GM12872 (cell line): ENCODE data around the gene CNOT10.

Experiments used
- CTCF ChIP-seq: IDR thresholded peaks from 3 replicates; pipeline ENCODE4 v1.5.1; 2011; ENCODE audit warnings: low read depth, mild to moderate bottlenecking, low read length, moderate library complexity; ENCODE audit not compliant: insufficient read depth

Gene CNOT10

DNA sequence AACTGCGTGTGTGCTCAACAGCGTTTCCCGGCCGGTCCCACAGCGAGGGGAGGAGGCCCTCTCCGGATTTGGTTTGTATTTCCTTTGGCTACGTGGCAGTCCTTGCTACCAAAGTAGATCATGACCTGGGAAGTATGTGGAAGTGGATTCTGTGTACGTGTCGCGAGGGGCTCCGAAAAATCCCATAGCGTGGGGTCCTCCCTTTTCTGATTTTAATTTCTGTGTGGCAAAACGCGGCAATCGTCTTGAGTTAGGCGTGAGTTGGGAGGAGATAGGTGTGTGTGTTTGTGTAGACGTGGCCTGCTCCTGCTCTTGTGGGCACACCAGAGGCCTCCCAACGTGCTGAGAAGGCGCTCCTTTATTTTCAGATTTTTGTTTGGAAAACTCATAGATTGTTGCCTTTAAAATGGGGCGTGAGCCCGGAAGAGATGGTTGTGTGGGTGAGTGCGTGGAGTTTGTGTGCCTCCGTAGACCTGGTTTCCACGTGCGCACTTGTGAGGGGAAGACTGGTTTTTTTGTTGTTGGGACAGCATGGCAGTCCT is 134.1 kb downstream of the CNOT10 start:
- no peak for TF ChIP-seq CTCF

DNA sequence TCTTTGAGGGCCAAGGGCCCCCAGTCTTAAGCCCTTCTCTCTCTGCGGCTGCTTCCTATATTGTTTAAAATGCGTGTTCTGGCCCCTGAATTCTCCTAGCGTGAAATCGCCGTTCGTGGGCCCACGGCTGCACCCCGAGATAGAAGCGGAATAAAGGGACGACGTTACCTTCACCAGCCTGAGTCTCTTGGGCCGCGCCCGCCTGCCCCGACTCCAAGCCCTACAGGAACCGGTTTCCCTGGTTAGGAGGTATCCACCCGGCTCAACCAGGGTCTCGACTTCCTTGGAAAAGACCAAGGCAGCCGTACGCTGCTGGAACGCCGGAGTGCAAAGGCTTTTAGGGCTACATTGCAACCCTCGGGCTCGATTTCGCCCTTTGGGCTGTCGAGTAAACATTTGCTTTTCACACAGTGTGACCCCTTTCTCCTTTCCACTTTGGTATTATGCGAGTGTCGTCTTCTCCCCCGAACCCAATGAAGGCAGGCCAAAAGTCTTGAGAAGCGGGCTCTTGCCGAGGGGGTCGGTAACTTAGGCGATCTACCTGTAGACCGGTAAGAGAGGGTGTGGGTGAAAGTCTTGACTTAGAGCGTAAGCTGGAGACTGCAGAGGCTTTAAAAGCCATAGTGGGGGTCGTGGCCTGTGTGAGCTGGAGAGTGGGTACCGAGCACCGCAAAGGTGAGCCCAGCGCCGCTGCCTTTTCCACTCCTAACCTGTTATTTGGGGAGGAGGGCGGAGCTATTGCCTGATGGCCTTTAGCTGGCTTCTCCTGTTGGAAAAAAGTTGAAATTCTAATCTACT is 134.8 kb downstream of the CNOT10 start:
- no peak for TF ChIP-seq CTCF

- TF ChIP-seq CTCF = no peak
These were observed 135.4 kb downstream of the CNOT10 start for GRCh38 chr3:32820430-32820829.

- TF ChIP-seq CTCF = no peak
These were observed 136.1 kb downstream of the CNOT10 start for GRCh38 chr3:32820971-32821685.

DNA sequence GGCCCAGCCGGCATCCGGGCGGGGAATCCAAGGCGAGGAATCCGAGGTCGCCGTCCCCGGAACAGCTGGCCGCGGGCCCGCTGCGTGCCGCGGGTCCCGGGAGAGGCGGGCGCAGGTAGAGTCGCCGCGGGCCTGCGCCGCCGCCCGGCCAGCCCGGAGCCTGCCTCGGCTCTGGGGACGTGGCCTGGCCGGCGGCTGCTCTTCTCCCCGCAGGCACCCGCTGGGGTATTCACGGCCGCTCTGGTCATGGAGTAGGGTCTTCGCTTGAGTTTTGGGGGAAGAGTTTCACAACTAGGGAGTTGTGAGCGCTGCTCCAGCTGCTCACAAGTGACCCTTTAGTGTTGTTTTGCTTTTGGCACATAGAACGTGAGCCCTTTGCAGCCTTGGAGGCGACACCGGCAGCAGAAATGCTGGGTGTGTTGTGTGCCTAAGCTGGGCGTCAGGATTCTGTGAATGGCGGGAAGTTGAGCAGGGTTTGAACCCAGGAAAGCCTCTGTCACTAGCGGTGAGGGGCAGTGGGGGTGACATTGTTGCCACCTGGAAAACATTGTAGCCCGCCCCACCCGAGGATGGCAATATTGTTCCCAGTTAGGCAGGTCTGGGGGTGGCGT is 136.8 kb downstream of the CNOT10 start:
- TF ChIP-seq CTCF = no peak

DNA sequence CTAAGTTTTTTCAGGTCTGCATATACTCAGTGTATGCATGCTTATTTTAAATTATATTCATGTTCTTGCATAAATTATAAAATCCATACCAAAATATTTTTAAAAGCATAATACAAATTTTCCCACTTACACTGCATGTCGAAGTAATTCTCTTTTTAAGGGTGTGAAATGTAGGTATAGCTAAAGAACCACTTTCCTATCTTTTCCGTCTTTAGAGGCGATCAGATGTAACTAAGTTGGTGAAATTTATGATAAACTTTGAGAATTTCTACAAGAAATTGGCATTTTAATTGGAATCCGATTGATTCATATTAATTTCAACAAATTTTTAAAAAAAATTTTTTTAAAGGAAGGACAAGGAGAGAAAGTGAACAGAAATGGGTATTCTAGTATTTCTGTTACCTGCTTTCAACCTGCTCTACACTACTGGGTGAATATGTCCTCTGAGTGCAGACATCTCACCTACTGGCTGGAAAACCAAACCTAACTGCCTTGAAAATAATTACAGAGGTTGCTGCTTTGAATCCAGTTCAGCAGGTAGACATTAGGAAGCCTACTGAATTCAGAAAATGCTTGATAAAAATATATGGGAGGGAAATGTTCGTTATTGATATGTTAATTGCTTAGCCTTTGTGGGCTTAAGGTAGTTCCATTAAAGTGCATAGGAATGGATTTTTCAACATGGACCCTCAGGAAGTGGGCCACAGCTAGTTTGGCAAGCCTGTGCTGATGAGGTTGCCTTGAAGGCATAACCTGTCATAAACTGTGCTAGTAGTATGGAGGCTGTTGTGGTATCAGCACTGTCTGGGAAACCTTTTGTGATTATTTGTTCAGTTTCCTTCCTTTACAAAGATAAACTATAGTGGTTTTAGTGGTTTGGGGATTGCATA is 137.9 kb downstream of the CNOT10 start:
- no peak for TF ChIP-seq CTCF
